GM23248 (cell line): ENCODE data around the gene DNTTIP2. TPM values are rescaled to one million over a fixed set of nuclear protein-coding genes. Genes with fewer than 3 reads are reported as not detected.

Experiments
- DNase-seq: peaks from one replicate; pipeline ENCODE4 v3.0.0-alpha.2; 2015
- H2AFZ ChIP-seq: fragments of 200-600 bp; sonication (generic); 2 replicates; pipeline ENCODE4 v1.6.1; 2016; ENCODE audit warnings: antibody characterized with exemption
- H3F3A ChIP-seq: fragments of 200-600 bp; sonication (generic); 2 replicates; pipeline ENCODE4 v1.6.1; 2016; ENCODE audit warnings: mild to moderate bottlenecking, antibody characterized with exemption, mixed run types; ENCODE audit not compliant: insufficient read depth
- H3K27ac ChIP-seq: fragments of 200-600 bp; sonication (generic); 2 replicates; pipeline ENCODE4 v1.5.1; 2016; ENCODE audit warnings: mild to moderate bottlenecking
- H3K27me3 ChIP-seq: fragments of 200-600 bp; sonication (generic); replicated peaks from 2 replicates; pipeline ENCODE4 v1.6.1; 2016; ENCODE audit warnings: mild to moderate bottlenecking; ENCODE audit not compliant: insufficient read depth
- H3K36me3 ChIP-seq: fragments of 200-600 bp; sonication (generic); 2 replicates; pipeline ENCODE4 v1.6.1; 2016; ENCODE audit warnings: low read depth, mild to moderate bottlenecking
- H3K4me1 ChIP-seq: fragments of 200-600 bp; sonication (generic); 2 replicates; pipeline ENCODE4 v1.6.1; 2016; ENCODE audit warnings: mild to moderate bottlenecking; ENCODE audit not compliant: insufficient read depth
- H3K4me2 ChIP-seq: fragments of 200-600 bp; sonication (generic); one replicate; pipeline ENCODE4 v1.6.1; 2016; ENCODE audit warnings: mild to moderate bottlenecking; ENCODE audit not compliant: unreplicated experiment
- H3K4me3 ChIP-seq: fragments of 200-600 bp; sonication (generic); 2 replicates; pipeline ENCODE4 v1.5.1; 2016; ENCODE audit warnings: mild to moderate bottlenecking
- H3K79me2 ChIP-seq: fragments of 200-600 bp; sonication (generic); 2 replicates; pipeline ENCODE4 v1.6.1; 2016; ENCODE audit warnings: mild to moderate bottlenecking; ENCODE audit not compliant: insufficient read depth
- H3K9ac ChIP-seq: fragments of 200-600 bp; sonication (generic); 2 replicates; pipeline ENCODE4 v1.6.1; 2016; ENCODE audit warnings: mild to moderate bottlenecking
- H3K9me2 ChIP-seq: fragments of 200-600 bp; sonication (generic); 2 replicates; pipeline ENCODE4 v1.6.1; 2016; ENCODE audit warnings: mixed run types, mild to moderate bottlenecking, moderate library complexity; ENCODE audit not compliant: insufficient read depth
- H3K9me3 ChIP-seq: fragments of 200-600 bp; sonication (generic); one replicate; pipeline ENCODE4 v1.6.1; 2017; ENCODE audit warnings: low read depth
- H4K20me1 ChIP-seq: fragments of 200-600 bp; sonication (generic); 2 replicates; pipeline ENCODE4 v1.6.0; 2016; ENCODE audit not compliant: insufficient read depth
- EZH2 ChIP-seq: fragments of 200-600 bp; sonication (generic); IDR thresholded peaks from 2 replicates; pipeline ENCODE4 v1.6.1; 2018; ENCODE audit warnings: antibody characterized with exemption, mild to moderate bottlenecking; ENCODE audit not compliant: insufficient read depth, poor library complexity, severe bottlenecking
- EZH2phosphoT487 ChIP-seq: fragments of 200-600 bp; sonication (generic); IDR thresholded peaks from 2 replicates; pipeline ENCODE4 v1.6.1; 2018; ENCODE audit warnings: antibody characterized with exemption, moderate library complexity, mild to moderate bottlenecking, low read depth; ENCODE audit not compliant: insufficient read depth
- WGBS, 2 experiments: methylation state at CpG; one replicate each; pipeline ENCODE4 v1.1.6; 2015 to 2017; ENCODE audit warnings: low lambda C conversion rate in 2 of 2, low coverage in 1 of 2; ENCODE audit errors: missing lambda C conversion rate in 2 of 2; 5-methylcytosine and 5-hydroxymethylcytosine counted together
- in situ Hi-C: fragments of 300-500 bp; cut with MboI; formaldehyde crosslinking; loops from 2 replicates; pipeline ENCODE4 v1.15.0; 2020
- polyA plus RNA-seq: library from polyadenylated mRNA; unstranded; fragments of >200 nt; fragmentation: Nextera tagmentation; extraction: Ambion mirVana; gene quantifications from 2 replicates; pipeline ENCODE4 v1.2.1, GENCODE V29; 2016
- total RNA-seq: library from RNA; depleted of rRNA; stranded (reverse); fragments of >200 nt; shearing (Covaris generic); gene quantifications from 2 replicates; pipeline ENCODE4 v1.2.3, GENCODE V29; 2014

DNTTIP2 gene
- total and polyA plus RNA-seq, 2 experiments from 2014 or later = 31.1 to 62.1 TPM

DNA sequence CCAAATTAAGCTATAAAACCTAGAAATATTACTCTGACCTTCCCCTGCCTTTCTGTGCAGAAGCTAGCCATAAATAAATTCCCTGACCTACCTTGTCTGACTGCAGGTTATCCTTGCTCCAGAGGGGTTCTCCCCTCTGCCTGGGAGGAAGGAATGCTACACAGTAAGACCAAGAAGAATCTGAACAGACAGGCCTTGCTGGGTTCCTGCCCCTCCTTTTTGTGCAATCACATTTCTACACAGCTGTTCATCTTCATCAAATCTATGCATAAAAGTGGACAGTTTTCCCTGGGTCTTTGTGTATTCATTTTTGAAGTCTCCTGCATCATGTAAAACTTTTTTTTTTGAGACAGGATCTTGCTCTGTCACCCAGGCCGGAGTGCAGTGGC, 50.6 kb downstream of the DNTTIP2 start:
- Histone ChIP-seq H3K27ac (no peak overlapping the region), H3K4me2 (no peak overlapping the region), H3K79me2 (no peaks in the 10 kb centered on the region), H3K27me3 (no peaks in the 10 kb centered on the region), H3K9ac (no peak overlapping the region), H4K20me1 (no peaks in the 10 kb centered on the region), H2AFZ (no peak overlapping the region), H3K9me2 (no peaks in the 10 kb centered on the region), H3K9me3 (no peaks in the 10 kb centered on the region), H3K4me1 (peaks cover 15% of the 10 kb centered on the region), H3K36me3 (no peaks in the 10 kb centered on the region), H3K4me3 (no peak overlapping the region), H3F3A (0 out of 2 replicates have a peak, but pooled peaks cover 3% of the 10 kb centered on the region)
- TF ChIP-seq EZH2phosphoT487 = no peak
- in situ Hi-C loops = loop anchor here (25.0 kb wide), 1 partner anchor 516 kb away; no protein-coding TSS in a partner anchor
- DNase-seq = no peak
- 100% methylated on average over 1 of the region's 1 CpG for WGBS, 2 experiments

DNA sequence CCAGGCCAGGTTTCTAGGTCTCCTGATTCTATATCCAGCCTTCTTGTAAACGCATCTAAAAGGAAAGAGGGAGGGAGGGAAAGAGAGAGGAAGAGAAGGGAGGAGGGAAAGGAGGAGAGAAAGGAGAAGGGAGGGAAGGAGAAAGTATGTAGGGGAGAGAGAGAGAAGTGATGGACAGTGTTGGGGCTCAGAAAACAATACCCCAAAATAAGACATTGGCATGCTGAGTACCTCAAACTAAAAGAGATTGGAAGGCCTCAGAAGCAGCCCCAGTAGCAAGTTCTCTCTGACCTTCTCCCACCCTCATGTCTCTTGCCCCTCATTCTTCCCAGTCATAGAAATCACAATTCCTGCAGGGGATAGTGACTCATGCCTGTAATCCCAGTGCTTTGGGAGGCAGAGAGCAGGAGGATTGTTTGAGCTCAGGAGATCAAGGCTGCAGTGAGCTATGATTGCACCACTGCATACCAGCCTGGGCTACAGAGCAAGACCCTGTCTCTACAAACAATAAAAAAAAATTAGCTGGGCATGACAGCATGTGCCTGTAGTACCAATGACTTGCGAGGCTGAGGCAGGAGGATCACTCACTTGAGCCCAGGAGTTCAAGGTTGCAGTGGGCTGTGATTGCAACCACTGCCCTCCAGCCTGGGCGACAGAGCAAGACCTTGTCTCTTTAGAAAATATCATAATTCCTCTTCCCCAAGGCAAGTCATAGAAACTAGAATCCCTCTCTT, 51.2 kb downstream of the DNTTIP2 start:
- Histone ChIP-seq H3K79me2 (no peaks in the 10 kb centered on the region), H3F3A (0 out of 2 replicates have a peak, but pooled peaks cover 3% of the 10 kb centered on the region), H3K27me3 (no peaks in the 10 kb centered on the region), H3K4me3 (no peak overlapping the region), H3K9me2 (no peaks in the 10 kb centered on the region), H3K4me1 (peaks cover 19% of the 10 kb centered on the region), H2AFZ (no peak overlapping the region), H3K9ac (no peak overlapping the region), H3K4me2 (no peak overlapping the region), H4K20me1 (no peaks in the 10 kb centered on the region), H3K27ac (no peak overlapping the region), H3K9me3 (no peaks in the 10 kb centered on the region), H3K36me3 (no peaks in the 10 kb centered on the region)
- in situ Hi-C loops = loop anchor here (25.0 kb wide), 1 partner anchor 515 kb away; no protein-coding TSS in a partner anchor
- DNase-seq = peak; percentile 46
- TF ChIP-seq EZH2 (no peak), EZH2phosphoT487 (no peak)
- WGBS, 2 experiments = 82 to 92% methylated on average over 3 of the region's 3 CpGs

DNA sequence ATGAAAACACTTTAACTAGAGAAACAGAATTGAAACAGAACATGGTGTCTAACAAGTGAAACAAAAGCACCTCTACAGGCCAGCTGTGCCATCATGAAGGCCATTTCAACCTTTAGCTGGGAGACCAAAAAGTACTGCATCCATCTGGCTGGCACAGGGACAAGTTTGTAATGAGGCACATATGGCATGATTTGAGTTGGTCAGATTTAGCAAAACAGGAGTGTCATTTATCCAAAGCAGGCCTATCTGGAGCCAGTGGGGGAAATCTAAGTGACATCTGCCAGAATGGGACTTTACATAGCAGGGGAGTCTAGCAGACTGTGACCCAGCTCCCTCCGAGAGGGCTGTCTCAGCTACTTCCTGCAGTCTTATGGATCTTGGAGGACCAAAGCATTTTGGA, 51.9 kb downstream of the DNTTIP2 start:
- TF ChIP-seq EZH2phosphoT487 = no peak
- Histone ChIP-seq H3K27ac (no peak overlapping the region), H3K4me3 (no peak overlapping the region), H3K4me1 (peaks cover 24% of the 10 kb centered on the region), H3F3A (0 out of 2 replicates have a peak, but pooled peaks cover 3% of the 10 kb centered on the region), H4K20me1 (no peaks in the 10 kb centered on the region), H3K79me2 (no peaks in the 10 kb centered on the region), H3K4me2 (no peak overlapping the region), H3K27me3 (no peaks in the 10 kb centered on the region), H3K9me2 (no peaks in the 10 kb centered on the region), H3K9me3 (no peaks in the 10 kb centered on the region), H2AFZ (no peak overlapping the region), H3K9ac (no peak overlapping the region), H3K36me3 (no peaks in the 10 kb centered on the region)
- peak; percentile 46 for DNase-seq
- in situ Hi-C loops = loop anchor here (25.0 kb wide), 1 partner anchor 515 kb away; no protein-coding TSS in a partner anchor
- 53 to 69% methylated on average over 1 of the region's 1 CpG for WGBS, 2 experiments

DNA sequence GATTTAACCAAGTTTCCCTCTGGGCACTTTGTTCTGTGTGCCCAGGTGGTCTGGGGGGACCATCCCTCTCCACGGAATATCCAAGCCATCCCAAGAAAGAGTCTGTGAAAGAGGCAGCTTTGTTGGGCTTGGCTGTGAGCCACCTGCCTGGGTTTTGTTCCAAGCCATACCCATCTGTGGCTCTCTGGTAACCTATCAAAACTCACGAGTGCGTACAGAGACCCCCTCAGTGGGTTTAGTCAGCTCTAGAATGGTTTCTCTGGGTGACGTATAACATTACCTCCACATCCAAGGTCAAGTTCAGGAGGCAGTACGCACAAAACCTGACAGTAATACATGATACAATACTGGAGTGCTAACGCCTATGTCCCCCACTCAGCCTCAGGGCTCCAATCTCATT, 54.2 kb downstream of the DNTTIP2 start:
- H4K20me1 ChIP-seq = no peaks in the 10 kb centered on the region
- no peaks in the 10 kb centered on the region for H3K36me3 ChIP-seq
- TF ChIP-seq EZH2 (no peak), EZH2phosphoT487 (no peak)
- H3K79me2 ChIP-seq = no peaks in the 10 kb centered on the region
- H3K4me1 ChIP-seq = peaks cover 24% of the 10 kb centered on the region
- H2AFZ ChIP-seq = no peak overlapping the region
- no peaks in the 10 kb centered on the region for H3K9me3 ChIP-seq
- 94 to 96% methylated on average over 6 of the region's 6 CpGs for WGBS, 2 experiments
- H3K9ac ChIP-seq = no peak overlapping the region
- H3K4me3 ChIP-seq = no peak overlapping the region
- no peak overlapping the region for H3K4me2 ChIP-seq
- in situ Hi-C loops = loop anchor here (25.0 kb wide), 1 partner anchor 513 kb away; no protein-coding TSS in a partner anchor
- H3K9me2 ChIP-seq = no peaks in the 10 kb centered on the region
- DNase-seq = no peak
- H3F3A ChIP-seq = 0 out of 2 replicates have a peak, but pooled peaks cover 3% of the 10 kb centered on the region
- H3K27me3 ChIP-seq = no peaks in the 10 kb centered on the region
- H3K27ac ChIP-seq = no peak overlapping the region
